ENCODE measurements around the gene GPRC5A. TPM values are rescaled to one million over a fixed set of nuclear protein-coding genes. Genes with fewer than 3 reads are reported as not detected.

GPRC5A gene, protein sequence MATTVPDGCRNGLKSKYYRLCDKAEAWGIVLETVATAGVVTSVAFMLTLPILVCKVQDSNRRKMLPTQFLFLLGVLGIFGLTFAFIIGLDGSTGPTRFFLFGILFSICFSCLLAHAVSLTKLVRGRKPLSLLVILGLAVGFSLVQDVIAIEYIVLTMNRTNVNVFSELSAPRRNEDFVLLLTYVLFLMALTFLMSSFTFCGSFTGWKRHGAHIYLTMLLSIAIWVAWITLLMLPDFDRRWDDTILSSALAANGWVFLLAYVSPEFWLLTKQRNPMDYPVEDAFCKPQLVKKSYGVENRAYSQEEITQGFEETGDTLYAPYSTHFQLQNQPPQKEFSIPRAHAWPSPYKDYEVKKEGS
- total RNA-seq: 9.4 and 35.4 TPM in 2 replicates

DNA sequence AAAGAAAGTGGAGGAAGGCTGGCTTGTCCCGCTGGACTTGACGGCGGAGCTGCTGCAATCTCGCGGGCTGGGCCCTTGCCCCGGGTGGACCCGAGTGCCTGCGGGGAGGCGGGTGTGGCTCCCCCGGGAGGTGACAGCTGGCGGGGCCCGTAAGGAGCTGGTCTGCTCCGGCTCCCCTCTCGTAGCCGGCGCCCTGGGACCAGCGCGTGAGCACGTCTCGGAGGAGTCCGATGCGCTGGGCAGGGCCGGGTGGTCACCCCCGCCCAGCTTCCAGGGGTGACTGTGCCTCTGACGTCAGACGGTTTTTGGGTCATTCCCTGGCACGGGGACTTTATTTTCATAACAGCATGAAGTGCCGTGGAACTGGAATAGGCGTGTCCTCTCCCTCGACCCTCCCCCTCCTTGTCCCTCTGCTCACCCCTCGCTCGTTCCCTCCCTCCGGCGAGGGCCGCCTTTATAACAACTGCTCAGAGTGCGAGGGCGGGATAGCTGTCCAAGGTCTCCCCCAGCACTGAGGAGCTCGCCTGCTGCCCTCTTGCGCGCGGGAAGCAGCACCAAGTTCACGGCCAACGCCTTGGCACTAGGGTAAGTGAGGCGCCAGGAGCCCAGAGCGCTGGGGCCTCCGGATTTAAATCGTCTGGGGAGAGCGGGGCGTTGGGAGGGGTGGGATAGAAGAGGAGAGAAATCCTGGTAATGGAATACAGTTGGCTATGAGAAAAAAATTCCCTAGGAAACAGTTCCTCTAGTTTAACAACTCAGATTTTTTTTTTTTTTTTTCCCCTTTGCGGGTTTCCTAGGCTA, at the start of gene GPRC5A:
Gene GPRC5A, plus strand, starts transcription at position 483 of the 801 bp plus-strand sequence. CDS start 16,688 bp downstream, outside the sequence.

DNA sequence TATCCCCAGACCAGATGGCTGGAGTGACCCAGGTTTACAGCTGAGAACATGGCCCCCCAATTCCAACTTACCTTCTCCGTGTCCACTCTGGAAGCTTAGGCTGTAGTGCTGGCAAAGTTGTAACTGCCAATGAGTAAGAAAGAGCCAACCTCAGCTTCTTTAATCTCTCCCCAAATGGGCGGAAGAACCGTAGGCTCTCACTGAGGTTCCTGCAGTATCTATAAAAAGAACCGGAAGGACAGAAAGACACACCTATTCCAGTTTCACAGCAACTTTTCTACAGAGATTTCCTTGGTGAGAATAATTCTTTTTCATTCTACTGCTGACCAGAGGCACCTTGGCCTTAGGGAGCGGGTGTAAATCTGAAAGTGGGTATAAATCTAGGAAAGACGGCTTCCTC, 60.7 kb downstream of the GPRC5A start, which contains the start of gene GPRC5D:
Gene GPRC5D, minus strand, starts transcription at position 135 of the 400 bp plus-strand sequence. CDS start 1,786 bp downstream, outside the sequence.

Other genes with a start within 250 kb of the GPRC5A start
- 0.13 TPM in 1 of 2 replicates, not detected in the other for gene GPR19, start 195.4 kb upstream of the GPRC5A start, total RNA-seq
- 26.8 and 68.6 TPM in 2 replicates for gene CDKN1B, start 174.2 kb upstream of the GPRC5A start, total RNA-seq
- gene APOLD1, start 105.9 kb upstream of the GPRC5A start, total RNA-seq: 2.8 and 15.8 TPM in 2 replicates
- gene DDX47, start 78.2 kb upstream of the GPRC5A start, total RNA-seq: 52.7 and 64.0 TPM in 2 replicates
- not detected in 2 replicates for gene GPRC5D, start 60.6 kb downstream of the GPRC5A start, total RNA-seq
- 11.4 and 32.8 TPM in 2 replicates for gene HEBP1, start 108.7 kb downstream of the GPRC5A start, total RNA-seq
- 4.7 and 8.1 TPM in 2 replicates for gene FAM234B, start 152.8 kb downstream of the GPRC5A start, total RNA-seq
- 0.26 TPM in 1 of 2 replicates, not detected in the other for gene GSG1, start 212.1 kb downstream of the GPRC5A start, total RNA-seq

Data from epithelial cell of alveolus of lung (primary cell).